Panc1 (cell line): ENCODE measurements around the gene BNIP5.

Source experiments
- CTCF ChIP-seq: fragments of 450-650 bp; IDR thresholded peaks from 2 replicates; pipeline ENCODE4 v1.5.1; 2017; ENCODE audit warnings: mild to moderate bottlenecking
- POLR2AphosphoS5 ChIP-seq: IDR thresholded peaks from 2 replicates; pipeline ENCODE4 v1.6.1; 2012; ENCODE audit warnings: mild to moderate bottlenecking, low read depth, low read length, moderate library complexity
- SIN3A ChIP-seq: IDR thresholded peaks from 2 replicates; pipeline ENCODE4 v1.6.1; 2012; ENCODE audit warnings: low read depth, mild to moderate bottlenecking, low read length, moderate library complexity, borderline replicate concordance; ENCODE audit not compliant: insufficient read depth

- no peak for TF ChIP-seq CTCF
- no peak for TF ChIP-seq POLR2AphosphoS5
- no peak for TF ChIP-seq SIN3A
Measured at GRCh38 chr6:36333931-36334725, 2.6 kb downstream of the BNIP5 start.
